Osteoblast (primary cell): Measurements from ENCODE around the gene TBX10. TPM values are rescaled to one million over a fixed set of nuclear protein-coding genes. Genes with fewer than 3 reads are reported as not detected.
"Not testable (repeated sequence)": the region's sequence is repeated elsewhere in the genome, so short reads cannot be mapped to it uniquely, and the experiment has no call there.

Experiments used
- DNase-seq: peaks from one replicate; pipeline ENCODE4 v3.0.0; 2011; ENCODE audit warnings: low spot score, mixed read lengths; ENCODE audit not compliant: insufficient read length; ENCODE audit errors: missing footprints
- H2AFZ ChIP-seq: 2 replicates; pipeline ENCODE4 v1.6.0; 2011; ENCODE audit warnings: mild to moderate bottlenecking, low read length
- H3K27ac ChIP-seq: 2 replicates; pipeline ENCODE4 v1.5.1; 2011; ENCODE audit warnings: mild to moderate bottlenecking, low read depth, low read length, moderate library complexity
- H3K27me3 ChIP-seq: 2 replicates; pipeline ENCODE4 v1.6.0; 2012; ENCODE audit warnings: mild to moderate bottlenecking, control low read depth, inconsistent platforms, low read length, moderate library complexity; ENCODE audit not compliant: insufficient read depth
- H3K36me3 ChIP-seq: 2 replicates; pipeline ENCODE4 v1.5.1; 2011; ENCODE audit warnings: mild to moderate bottlenecking, low read length, control low read depth, moderate library complexity; ENCODE audit not compliant: insufficient read depth
- H3K4me1 ChIP-seq: 2 replicates; pipeline ENCODE4 v1.5.1; 2011; ENCODE audit warnings: mild to moderate bottlenecking, low read length, control low read depth, moderate library complexity; ENCODE audit not compliant: insufficient read depth
- H3K4me2 ChIP-seq: 2 replicates; pipeline ENCODE4 v1.6.0; 2011; ENCODE audit warnings: mild to moderate bottlenecking, low read length; ENCODE audit not compliant: insufficient read depth
- H3K4me3 ChIP-seq: fragments of 200-600 bp; sonication (generic); 3 replicates; pipeline ENCODE4 v1.5.1; 2012; ENCODE audit warnings: mild to moderate bottlenecking, low read length, inconsistent platforms; ENCODE audit not compliant: insufficient read depth
- H3K79me2 ChIP-seq: 2 replicates; pipeline ENCODE4 v1.6.0; 2012; ENCODE audit warnings: mild to moderate bottlenecking, low read length, control low read depth, inconsistent platforms; ENCODE audit not compliant: insufficient read depth
- H3K9me3 ChIP-seq: 2 replicates; pipeline ENCODE4 v1.5.1; 2011; ENCODE audit warnings: low read depth, low read length, control low read depth
- H4K20me1 ChIP-seq: 2 replicates; pipeline ENCODE4 v1.6.0; 2012; ENCODE audit warnings: mild to moderate bottlenecking, low read length, control low read depth; ENCODE audit not compliant: insufficient read depth
- total RNA-seq: library from RNA; depleted of rRNA; stranded (reverse); fragments of >200 nt; gene quantifications from 2 replicates; pipeline ENCODE4 v1.2.3, GENCODE V29; 2012
- TF ChIP-seq, protein P1 (sequence below): IDR thresholded peaks from 2 replicates; pipeline ENCODE4 v1.5.1; 2011; ENCODE audit warnings: mild to moderate bottlenecking, low read depth, low read length, moderate library complexity; ENCODE audit errors: extremely low read depth

TBX10 gene
- total RNA-seq, 1 donor: not detected

DNA sequence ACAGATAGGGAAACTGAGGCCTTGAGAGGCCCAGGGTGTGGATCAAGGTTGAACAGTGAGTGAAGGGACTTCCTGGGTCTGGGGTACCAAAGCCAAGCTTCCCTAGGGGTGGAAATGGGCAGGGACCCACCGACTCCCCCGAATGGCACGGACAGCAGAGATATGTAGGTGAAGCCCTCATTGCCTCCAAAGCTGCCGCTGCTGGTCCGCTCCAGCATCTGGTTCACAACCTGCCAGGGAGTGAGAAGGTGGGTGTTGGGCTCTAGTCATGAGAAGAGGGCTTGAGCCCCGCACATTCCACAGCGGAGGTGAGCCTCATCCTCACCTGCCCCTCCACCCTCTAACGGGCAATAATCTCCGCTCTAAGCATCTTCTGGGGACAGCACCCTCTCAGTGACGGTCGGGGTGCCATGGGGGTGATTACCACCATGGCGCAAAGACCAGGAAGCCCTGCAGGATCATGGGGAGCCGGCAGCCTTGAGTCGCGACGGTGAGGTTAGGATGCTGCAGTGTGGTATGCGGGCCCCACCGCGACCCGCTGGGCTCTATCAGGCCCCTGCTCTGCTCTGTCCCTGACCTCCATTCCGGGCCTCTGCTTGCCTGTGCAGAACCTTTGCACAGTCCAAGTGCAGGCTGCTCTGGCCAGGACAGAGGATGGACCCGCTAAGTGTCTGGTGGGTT is 24.1 kb upstream of the TBX10 start:
- Histone ChIP-seq H3K4me2 (no peak overlapping the region), H3K36me3 (no peaks in the 10 kb centered on the region), H4K20me1 (no peaks in the 10 kb centered on the region), H2AFZ (no peak overlapping the region), H3K27me3 (no peaks in the 10 kb centered on the region), H3K9me3 (no peaks in the 10 kb centered on the region), H3K79me2 (no peaks in the 10 kb centered on the region), H3K27ac (no peak overlapping the region), H3K4me3 (no peak overlapping the region), H3K4me1 (no peaks in the 10 kb centered on the region)
- TF ChIP-seq, protein P1, sequence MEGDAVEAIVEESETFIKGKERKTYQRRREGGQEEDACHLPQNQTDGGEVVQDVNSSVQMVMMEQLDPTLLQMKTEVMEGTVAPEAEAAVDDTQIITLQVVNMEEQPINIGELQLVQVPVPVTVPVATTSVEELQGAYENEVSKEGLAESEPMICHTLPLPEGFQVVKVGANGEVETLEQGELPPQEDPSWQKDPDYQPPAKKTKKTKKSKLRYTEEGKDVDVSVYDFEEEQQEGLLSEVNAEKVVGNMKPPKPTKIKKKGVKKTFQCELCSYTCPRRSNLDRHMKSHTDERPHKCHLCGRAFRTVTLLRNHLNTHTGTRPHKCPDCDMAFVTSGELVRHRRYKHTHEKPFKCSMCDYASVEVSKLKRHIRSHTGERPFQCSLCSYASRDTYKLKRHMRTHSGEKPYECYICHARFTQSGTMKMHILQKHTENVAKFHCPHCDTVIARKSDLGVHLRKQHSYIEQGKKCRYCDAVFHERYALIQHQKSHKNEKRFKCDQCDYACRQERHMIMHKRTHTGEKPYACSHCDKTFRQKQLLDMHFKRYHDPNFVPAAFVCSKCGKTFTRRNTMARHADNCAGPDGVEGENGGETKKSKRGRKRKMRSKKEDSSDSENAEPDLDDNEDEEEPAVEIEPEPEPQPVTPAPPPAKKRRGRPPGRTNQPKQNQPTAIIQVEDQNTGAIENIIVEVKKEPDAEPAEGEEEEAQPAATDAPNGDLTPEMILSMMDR: no peak
- peak; percentile 70 for DNase-seq

DNA sequence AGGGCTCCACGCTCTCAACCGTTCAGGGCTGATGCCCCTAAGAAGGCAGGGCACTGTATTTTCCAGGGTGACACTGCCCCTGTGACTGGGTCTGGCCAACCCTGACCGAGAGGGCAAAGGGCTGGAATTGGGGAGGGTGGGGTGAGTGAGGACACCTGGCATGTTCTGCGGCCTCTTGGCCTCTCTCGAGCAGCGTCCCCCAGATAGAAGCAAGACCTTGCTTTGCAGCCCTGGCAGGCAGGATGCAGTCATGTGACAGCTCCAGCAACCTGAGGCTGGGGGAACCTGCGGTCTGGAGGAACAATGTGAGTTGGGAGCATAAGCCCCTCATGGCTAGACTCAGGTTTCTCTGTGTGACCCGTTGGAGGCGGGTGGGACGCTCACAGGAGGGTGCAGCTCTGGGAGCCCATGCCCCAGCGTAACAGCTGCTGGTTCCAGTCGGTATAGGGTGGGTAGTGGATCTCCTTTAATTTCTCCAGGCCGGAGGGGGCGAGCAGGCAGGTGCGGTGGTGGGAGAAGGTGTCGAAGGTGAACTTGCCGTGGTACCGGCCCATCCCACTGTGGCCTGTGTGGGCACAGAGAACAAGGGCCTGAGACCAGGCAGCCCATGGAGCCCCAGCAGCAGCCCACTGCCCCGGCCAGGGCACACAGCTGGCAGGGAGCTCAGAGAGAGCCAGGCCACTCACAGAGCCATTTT is 23.4 kb upstream of the TBX10 start:
- Histone ChIP-seq H3K4me2 (no peak overlapping the region), H3K79me2 (no peaks in the 10 kb centered on the region), H3K4me1 (no peaks in the 10 kb centered on the region), H3K36me3 (no peaks in the 10 kb centered on the region), H4K20me1 (no peaks in the 10 kb centered on the region), H2AFZ (no peak overlapping the region), H3K27ac (no peak overlapping the region), H3K27me3 (no peaks in the 10 kb centered on the region), H3K4me3 (no peak overlapping the region), H3K9me3 (no peaks in the 10 kb centered on the region)
- TF ChIP-seq, protein P1: no peak
- peak; percentile 69 for DNase-seq

DNA sequence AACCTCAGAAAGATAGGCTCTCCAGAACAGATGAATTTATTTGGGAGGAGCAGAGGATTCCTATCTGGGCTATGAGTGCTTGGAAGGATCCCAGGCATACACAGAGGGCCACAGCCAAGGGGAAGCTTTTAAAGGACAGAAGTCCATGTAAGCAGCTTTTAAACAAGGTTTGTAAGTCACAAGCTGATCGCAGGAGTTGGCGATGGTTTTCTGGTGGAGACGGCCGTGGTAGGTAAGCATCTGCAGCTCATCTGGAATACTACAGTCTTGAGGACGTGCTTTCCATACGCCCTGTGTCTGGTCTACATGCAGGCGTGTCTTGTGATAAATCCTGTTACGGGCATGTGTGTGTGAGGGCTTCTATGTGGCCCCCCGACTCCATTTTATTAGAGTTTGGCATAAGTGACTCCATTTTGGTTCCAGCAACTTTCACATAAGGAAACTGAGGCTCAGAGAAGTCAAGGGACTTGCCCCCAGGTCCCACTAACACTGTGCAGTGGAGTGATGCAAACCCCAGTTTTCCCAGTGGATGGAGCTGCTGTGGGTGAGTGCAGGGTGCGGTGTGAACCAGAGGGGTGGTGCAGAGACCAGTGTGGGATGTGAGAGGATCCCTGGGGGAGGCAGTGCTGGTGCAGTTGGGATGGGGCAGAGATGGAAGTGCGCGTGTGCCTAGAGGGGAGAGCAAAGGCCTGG is 22.7 kb upstream of the TBX10 start:
- Histone ChIP-seq H4K20me1 (no peaks in the 10 kb centered on the region), H3K4me2 (no peak overlapping the region), H3K4me3 (no peak overlapping the region), H3K9me3 (no peaks in the 10 kb centered on the region), H3K36me3 (no peaks in the 10 kb centered on the region), H2AFZ (no peak overlapping the region), H3K27me3 (no peaks in the 10 kb centered on the region), H3K4me1 (no peaks in the 10 kb centered on the region), H3K79me2 (no peaks in the 10 kb centered on the region), H3K27ac (no peak overlapping the region)
- peak; percentile 70 for DNase-seq
- TF ChIP-seq, protein P1: no peak

DNA sequence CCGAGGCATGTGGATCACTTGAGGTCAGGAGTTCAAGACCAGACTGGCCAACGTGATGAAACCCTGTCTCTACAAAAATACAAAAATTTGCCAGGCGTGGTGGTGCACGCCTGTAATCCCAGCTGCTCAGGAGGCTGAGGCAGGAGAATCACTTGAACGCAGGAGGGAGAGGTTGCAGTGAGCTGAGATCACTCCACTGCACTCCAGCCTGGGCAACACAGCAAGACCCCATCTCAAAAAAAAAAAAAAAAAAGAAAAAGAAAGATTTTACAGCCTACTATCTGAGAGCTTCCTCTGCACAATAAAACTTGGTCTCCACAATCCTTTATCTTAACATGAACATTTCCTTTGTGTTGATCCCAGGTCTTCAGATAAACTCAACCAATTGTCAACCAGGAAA is 21.2 kb upstream of the TBX10 start:
- not testable (repeated sequence) for H3K27ac ChIP-seq, H3K4me1 ChIP-seq, H3K27me3 ChIP-seq, H2AFZ ChIP-seq, H3K79me2 ChIP-seq, H3K4me3 ChIP-seq, H3K4me2 ChIP-seq, H3K9me3 ChIP-seq, DNase-seq, H4K20me1 ChIP-seq, H3K36me3 ChIP-seq

DNA sequence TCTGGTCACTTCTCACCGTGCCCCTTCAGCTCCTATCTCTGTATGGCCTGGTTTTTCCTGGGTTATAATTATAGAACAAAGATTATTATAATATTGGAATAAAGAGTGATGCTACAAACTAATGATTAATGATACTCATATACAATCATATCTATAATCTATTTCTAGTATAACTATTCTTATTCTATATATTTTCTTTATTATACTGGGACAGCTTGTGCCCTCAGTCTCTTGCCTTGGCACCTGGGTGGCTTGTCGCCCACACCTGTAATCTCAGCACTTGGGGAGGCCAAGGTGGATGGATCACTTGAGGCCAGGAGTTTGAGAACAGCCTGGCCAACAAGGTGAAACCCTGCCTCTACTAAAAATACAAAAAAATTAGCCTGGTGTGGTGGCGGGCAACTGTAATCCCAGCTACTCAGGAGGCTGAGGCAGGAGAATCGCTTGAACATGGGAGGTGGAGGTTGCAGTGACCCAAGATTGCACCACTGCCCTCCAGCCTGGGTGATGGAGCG is 20.1 kb upstream of the TBX10 start:
- not testable (repeated sequence) for H2AFZ ChIP-seq, H3K79me2 ChIP-seq, H3K4me1 ChIP-seq, DNase-seq, H4K20me1 ChIP-seq, H3K4me3 ChIP-seq, H3K4me2 ChIP-seq, H3K27me3 ChIP-seq, H3K27ac ChIP-seq, H3K9me3 ChIP-seq, H3K36me3 ChIP-seq
